Left lung (tissue), 10 donors: ENCODE results near the gene CRTC1. TPM values are rescaled to one million over a fixed set of nuclear protein-coding genes. Genes with fewer than 3 reads are reported as not detected.

Experiments used
- ATAC-seq: fragments of 200-7000 bp; cut with Tn5 transposase; one replicate; pipeline ENCODE4 v1.9.1; 2020; ENCODE audit warnings: moderate library complexity
- DNase-seq, 4 donors: peaks; one replicate each; pipeline ENCODE4 v3.0.0-alpha.2; 2013 to 2020
- H3K27ac ChIP-seq, 2 donors: fragments of 200-600 bp; sonication (generic) in 1 of 2; one replicate each; pipeline versions ENCODE4 v1.5.0 to v1.8.0; 2020 to 2021
- H3K27me3 ChIP-seq, 2 donors: fragments of 200-600 bp; sonication (generic) in 1 of 2; one replicate each; pipeline versions ENCODE4 v1.5.0 to v1.8.0; 2020 to 2021
- H3K36me3 ChIP-seq, 2 donors: fragments of 200-600 bp; sonication (generic) in 1 of 2; one replicate each; pipeline versions ENCODE4 v1.5.0 to v1.8.0; 2020 to 2021
- H3K4me1 ChIP-seq, 2 donors: fragments of 200-600 bp; one replicate each; pipeline ENCODE4 v1.8.0; 2021
- H3K4me3 ChIP-seq, 2 donors: fragments of 200-600 bp; sonication (generic) in 1 of 2; one replicate each; pipeline versions ENCODE4 v1.5.0 to v1.8.0; 2020 to 2021; ENCODE audit warnings: mild to moderate bottlenecking in 1 of 2
- H3K9me3 ChIP-seq, 2 donors: fragments of 200-600 bp; sonication (generic) in 1 of 2; one replicate each; pipeline versions ENCODE4 v1.5.0 to v1.8.0; 2020 to 2021
- CTCF ChIP-seq, 2 donors: fragments of 200-600 bp; sonication (generic) in 1 of 2; IDR thresholded peaks; one replicate each; pipeline versions ENCODE4 v1.5.0 to v1.8.0; 2021; ENCODE audit warnings: antibody characterized with exemption in 2 of 2
- intact Hi-C, 2 donors: fragments of 100-400 bp; cut with DNase I; formaldehyde crosslinking; loops; one replicate each; pipeline versions ENCODE4 v1.11.2 to v1.14.2; 2022
- polyA plus RNA-seq, 6 donors: library from polyadenylated mRNA; unstranded; fragments of 120-200 nt; gene quantifications; one replicate each; pipeline ENCODE4 v1.2.1, GENCODE V29; 2013; ENCODE audit not compliant: insufficient read length in 6 of 6
- total RNA-seq, 2 donors: library from RNA; stranded (reverse); fragmentation: NEBNext Ultra II Directional; extraction: Animal tissue kit (Norgen Biotek cat#: 25700); gene quantifications; one replicate each; pipeline ENCODE4 v1.2.1, GENCODE V29; 2021
- donor health status: DM: no; HTN: yes; CAD: no.
- donor health status: DM: no; HTN: no; CAD: no.

The CRTC1 gene
- total and polyA plus RNA-seq, 8 donors: 11.3 to 23.9 (median 14.6) TPM

GRCh38 chr19:18665771-18666202 lies 17.7 kb upstream of the CRTC1 start:
- intact Hi-C loops: no loop called here
- no peaks in the 10 kb centered on the region for H3K27me3 ChIP-seq
- no peaks in the 10 kb centered on the region for H3K9me3 ChIP-seq
- no peak for DNase-seq
- no peak for ATAC-seq
- H3K4me1 ChIP-seq: peaks cover 0 to 3% of the 10 kb centered on the region in 2 donors
- H3K4me3 ChIP-seq: no peak overlapping the region
- no peak for TF ChIP-seq CTCF (IDR thresholded peaks at IDR 0.05)
- H3K27ac ChIP-seq: no peak overlapping the region
- H3K36me3 ChIP-seq: peaks cover 0 to 62% of the 10 kb centered on the region in 2 donors

GRCh38 chr19:18666317-18666716 lies 17.2 kb upstream of the CRTC1 start:
- Histone ChIP-seq H3K27me3 (no peaks in the 10 kb centered on the region), H3K27ac (no peak overlapping the region), H3K36me3 (peaks cover 0 to 67% of the 10 kb centered on the region in 2 donors), H3K4me1 (no peaks in the 10 kb centered on the region), H3K4me3 (no peak overlapping the region), H3K9me3 (no peaks in the 10 kb centered on the region)
- DNase-seq: no peak
- intact Hi-C loops: no loop called here
- TF ChIP-seq CTCF (IDR thresholded peaks at IDR 0.05): no peak
- no peak for ATAC-seq

GRCh38 chr19:18666784-18667183 lies 16.7 kb upstream of the CRTC1 start:
- ATAC-seq (no peak), DNase-seq (no peak)
- H3K27ac ChIP-seq: no peak overlapping the region
- no peaks in the 10 kb centered on the region for H3K9me3 ChIP-seq
- intact Hi-C loops: no loop called here
- no peak for TF ChIP-seq CTCF (IDR thresholded peaks at IDR 0.05)
- peaks cover 0 to 69% of the 10 kb centered on the region in 2 donors for H3K36me3 ChIP-seq
- H3K4me3 ChIP-seq: no peak overlapping the region
- H3K4me1 ChIP-seq: no peaks in the 10 kb centered on the region
- no peaks in the 10 kb centered on the region for H3K27me3 ChIP-seq

- H3K36me3 ChIP-seq: peaks cover 0 to 69% of the 10 kb centered on the region in 2 donors
- no peak for ATAC-seq
Observed at GRCh38 chr19:18667531-18668251, 15.8 kb upstream of the CRTC1 start.

GRCh38 chr19:18668252-18668631 lies 15.2 kb upstream of the CRTC1 start:
- H3K27ac ChIP-seq: no peak overlapping the region
- no peaks in the 10 kb centered on the region for H3K9me3 ChIP-seq
- no peaks in the 10 kb centered on the region for H3K27me3 ChIP-seq
- peaks cover 0 to 69% of the 10 kb centered on the region in 2 donors for H3K36me3 ChIP-seq
- DNase-seq (no peak), ATAC-seq (no peak)
- TF ChIP-seq CTCF (IDR thresholded peaks at IDR 0.05): no peak
- no peaks in the 10 kb centered on the region for H3K4me1 ChIP-seq
- no peak overlapping the region for H3K4me3 ChIP-seq
- intact Hi-C loops: no loop called here

More at GRCh38 chr19:18667531-18668251, 15.8 kb upstream of the CRTC1 start:
- TF ChIP-seq CTCF (IDR thresholded peaks at IDR 0.05): no peak
- Histone ChIP-seq H3K27me3 (no peaks in the 10 kb centered on the region), H3K9me3 (no peaks in the 10 kb centered on the region), H3K27ac (no peak overlapping the region), H3K4me1 (no peaks in the 10 kb centered on the region), H3K4me3 (no peak overlapping the region)
- intact Hi-C loops: no loop called here
- no peak for DNase-seq
